Activated CD4-positive, alpha-beta T cell treated with anti-CD3 and anti-CD28 coated beads, Interleukin-2, amount 50 U/mL, for 48 hours (primary cell): ENCODE results near the gene RNF214.

Experiments used
- DNase-seq, 2 experiments: peaks; one replicate each; pipeline ENCODE4 v3.0.0-alpha.2; 2020

RNF214 gene

GRCh38 chr11:117289795-117290194 is 57.3 kb downstream of the RNF214 start:
- DNase-seq, result no peak

- DNase-seq, result no peak
Observed at GRCh38 chr11:117290809-117291396, 58.4 kb downstream of the RNF214 start, which contains the start of gene BACE1-AS. Gene BACE1-AS, plus strand, starts transcription at chr11:117291346.

- DNase-seq, result no peak
Observed at GRCh38 chr11:117292616-117293015, 60.1 kb downstream of the RNF214 start.

GRCh38 chr11:117295438-117296137 is 63.1 kb downstream of the RNF214 start:
- no peak for DNase-seq

- DNase-seq, result no peak
Observed at GRCh38 chr11:117296881-117297280, 64.4 kb downstream of the RNF214 start.

- no peak for DNase-seq
Observed at GRCh38 chr11:117298195-117298594, 65.7 kb downstream of the RNF214 start.

GRCh38 chr11:117299351-117300282 is 67.1 kb downstream of the RNF214 start:
- no peak for DNase-seq

GRCh38 chr11:117300283-117300663 is 67.8 kb downstream of the RNF214 start:
- DNase-seq, result no peak

GRCh38 chr11:117300773-117301172 is 68.3 kb downstream of the RNF214 start:
- DNase-seq, result no peak

GRCh38 chr11:117302228-117302627 is 69.8 kb downstream of the RNF214 start:
- DNase-seq, result no peak

- no peak for DNase-seq
Observed at GRCh38 chr11:117303101-117303500, 70.6 kb downstream of the RNF214 start.

GRCh38 chr11:117303646-117304315 is 71.3 kb downstream of the RNF214 start:
- no peak for DNase-seq

GRCh38 chr11:117305145-117305544 is 72.7 kb downstream of the RNF214 start:
- DNase-seq, result no peak

- no peak for DNase-seq
Observed at GRCh38 chr11:117309310-117309709, 76.8 kb downstream of the RNF214 start.

GRCh38 chr11:117313091-117313490 is 80.6 kb downstream of the RNF214 start:
- DNase-seq, result no peak

- DNase-seq, result no peak
Observed at GRCh38 chr11:117313828-117314768, 81.6 kb downstream of the RNF214 start.

- DNase-seq, result no peak
Observed at GRCh38 chr11:117314840-117315239, 82.4 kb downstream of the RNF214 start.

- peak in 1 of 2 experiments; percentile 15 for DNase-seq
Observed at GRCh38 chr11:117315285-117316196, 83.1 kb downstream of the RNF214 start.

GRCh38 chr11:117316197-117316961 is 83.9 kb downstream of the RNF214 start, which contains the start of gene BACE1:
Gene BACE1, minus strand, starts transcription at chr11:117316256. Its CDS starts 461 bp downstream, at chr11:117315795.
- DNase-seq, result peak; percentile 36 to 51

- no peak for DNase-seq
Observed at GRCh38 chr11:117318738-117319137, 86.3 kb downstream of the RNF214 start.
